H1 (cell line): Measurements from ENCODE around the gene SYT2.

ENCODE experiments used
- EZH2 ChIP-seq: fragments of 200-600 bp; sonication (generic); IDR thresholded peaks from 2 replicates; pipeline ENCODE4 v1.7.1; 2012; ENCODE audit warnings: low read depth, mild to moderate bottlenecking, moderate library complexity, low read length, inconsistent platforms; ENCODE audit not compliant: severe bottlenecking
- JUN ChIP-seq: IDR thresholded peaks from 2 replicates; pipeline ENCODE4 v1.6.1; 2011; ENCODE audit warnings: low read depth, mild to moderate bottlenecking, improper control_type of control experiment, low read length
- JUND ChIP-seq: IDR thresholded peaks from 2 replicates; pipeline ENCODE4 v1.6.1; 2011; ENCODE audit warnings: mild to moderate bottlenecking, improper control_type of control experiment, low read length
- NRF1 ChIP-seq: IDR thresholded peaks from 2 replicates; pipeline ENCODE4 v1.6.1; 2011; ENCODE audit warnings: mild to moderate bottlenecking, low read depth, low read length, improper control_type of control experiment
- TF ChIP-seq, protein P1 (sequence below), 3 experiments: IDR thresholded peaks; 1 replicate in 2 of 3; 2 replicates in 1 of 3; pipeline versions ENCODE4 v1.5.1 to v1.6.1; 2011; ENCODE audit warnings: low read length in 3 of 3, mild to moderate bottlenecking in 3 of 3, inconsistent platforms in 2 of 3, low read depth in 1 of 3, moderate library complexity in 1 of 3; ENCODE audit not compliant: insufficient read depth in 1 of 3; ENCODE audit errors: control extremely low read depth in 1 of 3
- TF ChIP-seq, protein P2 (sequence below): IDR thresholded peaks from 2 replicates; pipeline ENCODE4 v1.6.1; 2011; ENCODE audit warnings: low read depth, mild to moderate bottlenecking, low read length; ENCODE audit not compliant: insufficient read depth
- TF ChIP-seq, protein P3 (sequence below): IDR thresholded peaks from 2 replicates; pipeline ENCODE4 v1.6.1; 2012; ENCODE audit warnings: low read length, inconsistent platforms

- TF ChIP-seq, protein P1, sequence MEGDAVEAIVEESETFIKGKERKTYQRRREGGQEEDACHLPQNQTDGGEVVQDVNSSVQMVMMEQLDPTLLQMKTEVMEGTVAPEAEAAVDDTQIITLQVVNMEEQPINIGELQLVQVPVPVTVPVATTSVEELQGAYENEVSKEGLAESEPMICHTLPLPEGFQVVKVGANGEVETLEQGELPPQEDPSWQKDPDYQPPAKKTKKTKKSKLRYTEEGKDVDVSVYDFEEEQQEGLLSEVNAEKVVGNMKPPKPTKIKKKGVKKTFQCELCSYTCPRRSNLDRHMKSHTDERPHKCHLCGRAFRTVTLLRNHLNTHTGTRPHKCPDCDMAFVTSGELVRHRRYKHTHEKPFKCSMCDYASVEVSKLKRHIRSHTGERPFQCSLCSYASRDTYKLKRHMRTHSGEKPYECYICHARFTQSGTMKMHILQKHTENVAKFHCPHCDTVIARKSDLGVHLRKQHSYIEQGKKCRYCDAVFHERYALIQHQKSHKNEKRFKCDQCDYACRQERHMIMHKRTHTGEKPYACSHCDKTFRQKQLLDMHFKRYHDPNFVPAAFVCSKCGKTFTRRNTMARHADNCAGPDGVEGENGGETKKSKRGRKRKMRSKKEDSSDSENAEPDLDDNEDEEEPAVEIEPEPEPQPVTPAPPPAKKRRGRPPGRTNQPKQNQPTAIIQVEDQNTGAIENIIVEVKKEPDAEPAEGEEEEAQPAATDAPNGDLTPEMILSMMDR (IDR thresholded peaks at IDR 0.05; ENCODE audit: control extremely low read depth in 1 of 3, insufficient read depth in 1 of 3, low read depth in 1 of 3, low read length in 3 of 3), result no peak
- TF ChIP-seq, protein P2, sequence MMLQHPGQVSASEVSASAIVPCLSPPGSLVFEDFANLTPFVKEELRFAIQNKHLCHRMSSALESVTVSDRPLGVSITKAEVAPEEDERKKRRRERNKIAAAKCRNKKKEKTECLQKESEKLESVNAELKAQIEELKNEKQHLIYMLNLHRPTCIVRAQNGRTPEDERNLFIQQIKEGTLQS, result no peak
- TF ChIP-seq EZH2 (no peak), JUN (no peak), JUND (no peak), NRF1 (no peak)
- TF ChIP-seq, protein P3, sequence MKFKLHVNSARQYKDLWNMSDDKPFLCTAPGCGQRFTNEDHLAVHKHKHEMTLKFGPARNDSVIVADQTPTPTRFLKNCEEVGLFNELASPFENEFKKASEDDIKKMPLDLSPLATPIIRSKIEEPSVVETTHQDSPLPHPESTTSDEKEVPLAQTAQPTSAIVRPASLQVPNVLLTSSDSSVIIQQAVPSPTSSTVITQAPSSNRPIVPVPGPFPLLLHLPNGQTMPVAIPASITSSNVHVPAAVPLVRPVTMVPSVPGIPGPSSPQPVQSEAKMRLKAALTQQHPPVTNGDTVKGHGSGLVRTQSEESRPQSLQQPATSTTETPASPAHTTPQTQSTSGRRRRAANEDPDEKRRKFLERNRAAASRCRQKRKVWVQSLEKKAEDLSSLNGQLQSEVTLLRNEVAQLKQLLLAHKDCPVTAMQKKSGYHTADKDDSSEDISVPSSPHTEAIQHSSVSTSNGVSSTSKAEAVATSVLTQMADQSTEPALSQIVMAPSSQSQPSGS, result no peak
Observed at GRCh38 chr1:202659541-202659940, 50.7 kb downstream of the SYT2 start.
